ENCODE measurements around the gene PCDHA1.
"Not testable (repeated sequence)": the region's sequence is repeated elsewhere in the genome, so short reads cannot be mapped to it uniquely, and the experiment has no call there.

DNA sequence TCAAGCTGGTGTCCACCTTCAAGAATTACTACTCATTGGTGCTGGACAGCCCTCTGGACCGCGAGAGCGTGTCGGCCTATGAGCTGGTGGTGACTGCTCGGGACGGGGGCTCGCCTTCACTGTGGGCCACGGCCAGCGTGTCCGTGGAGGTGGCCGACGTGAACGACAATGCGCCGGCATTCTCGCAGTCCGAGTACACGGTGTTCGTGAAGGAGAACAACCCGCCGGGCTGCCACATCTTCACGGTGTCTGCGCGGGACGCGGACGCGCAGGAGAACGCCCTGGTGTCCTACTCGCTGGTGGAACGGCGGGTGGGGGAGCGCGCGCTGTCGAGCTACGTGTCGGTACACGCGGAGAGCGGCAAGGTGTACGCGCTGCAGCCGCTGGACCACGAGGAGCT lies 16.4 kb downstream of the PCDHA1 start:
- not testable (repeated sequence) for TF ChIP-seq POLR2A (IDR thresholded peaks at IDR 0.05; ENCODE audit: low read depth)
- TF ChIP-seq, protein P1, sequence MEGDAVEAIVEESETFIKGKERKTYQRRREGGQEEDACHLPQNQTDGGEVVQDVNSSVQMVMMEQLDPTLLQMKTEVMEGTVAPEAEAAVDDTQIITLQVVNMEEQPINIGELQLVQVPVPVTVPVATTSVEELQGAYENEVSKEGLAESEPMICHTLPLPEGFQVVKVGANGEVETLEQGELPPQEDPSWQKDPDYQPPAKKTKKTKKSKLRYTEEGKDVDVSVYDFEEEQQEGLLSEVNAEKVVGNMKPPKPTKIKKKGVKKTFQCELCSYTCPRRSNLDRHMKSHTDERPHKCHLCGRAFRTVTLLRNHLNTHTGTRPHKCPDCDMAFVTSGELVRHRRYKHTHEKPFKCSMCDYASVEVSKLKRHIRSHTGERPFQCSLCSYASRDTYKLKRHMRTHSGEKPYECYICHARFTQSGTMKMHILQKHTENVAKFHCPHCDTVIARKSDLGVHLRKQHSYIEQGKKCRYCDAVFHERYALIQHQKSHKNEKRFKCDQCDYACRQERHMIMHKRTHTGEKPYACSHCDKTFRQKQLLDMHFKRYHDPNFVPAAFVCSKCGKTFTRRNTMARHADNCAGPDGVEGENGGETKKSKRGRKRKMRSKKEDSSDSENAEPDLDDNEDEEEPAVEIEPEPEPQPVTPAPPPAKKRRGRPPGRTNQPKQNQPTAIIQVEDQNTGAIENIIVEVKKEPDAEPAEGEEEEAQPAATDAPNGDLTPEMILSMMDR (IDR thresholded peaks at IDR 0.05): not testable (repeated sequence)
